Mucosa of descending colon (tissue), 3 donors: Measurements from ENCODE around the gene SNRK. TPM values are rescaled to one million over a fixed set of nuclear protein-coding genes. Genes with fewer than 3 reads are reported as not detected.

ENCODE experiments used
- ATAC-seq: fragments of 200-7000 bp; cut with Tn5 transposase; one replicate; pipeline ENCODE4 v1.9.1; 2020; ENCODE audit warnings: mild to moderate bottlenecking, moderate library complexity
- DNase-seq, 3 donors: peaks; one replicate each; pipeline ENCODE4 v3.0.0-alpha.2; 2020
- H3K36me3 ChIP-seq: fragments of 200-600 bp; one replicate; pipeline ENCODE4 v1.8.0; 2021; ENCODE audit warnings: low read depth, mild to moderate bottlenecking
- H3K4me1 ChIP-seq: fragments of 200-600 bp; one replicate; pipeline ENCODE4 v1.8.0; 2021; ENCODE audit warnings: low read depth, mild to moderate bottlenecking
- H3K4me3 ChIP-seq: fragments of 200-600 bp; one replicate; pipeline ENCODE4 v1.8.0; 2021; ENCODE audit warnings: mild to moderate bottlenecking
- H3K9me3 ChIP-seq: fragments of 200-600 bp; one replicate; pipeline ENCODE4 v1.8.0; 2021; ENCODE audit warnings: mild to moderate bottlenecking
- CTCF ChIP-seq: fragments of 200-600 bp; IDR thresholded peaks from one replicate; pipeline ENCODE4 v1.8.0; 2022; ENCODE audit warnings: antibody characterized with exemption, mild to moderate bottlenecking
- intact Hi-C, 2 donors: fragments of 100-400 bp; cut with DNase I in 1 of 2; cut with micrococcal nuclease in 1 of 2; formaldehyde crosslinking; loops; one replicate each; pipeline versions ENCODE4 v1.11.0 to v1.11.1; 2022; cut with DNase I, micrococcal nuclease
- total RNA-seq, 3 donors: library from RNA; stranded (reverse); fragmentation: NEBNext Ultra II Directional in 2 of 3; extraction: Animal tissue kit (Norgen Biotek cat#: 25700) in 2 of 3; gene quantifications; one replicate each; pipeline versions ENCODE4 v1.2.1 to v1.2.4, GENCODE V29; 2021 to 2023
- donor health status: DM: no; HTN: no; CAD: no; lungs with moderate emphysema.
- donor health status: DM: no; HTN: no; CAD: no.
- donor health status: DM: no; HTN: yes; CAD: no.

The SNRK gene
- total RNA-seq, 3 donors from 2014 or later: 33.2 to 47.6 (median 35.2) TPM

- Histone ChIP-seq H3K4me1 (no peaks in the 10 kb centered on the region), H3K36me3 (no peaks in the 10 kb centered on the region), H3K9me3 (peaks cover 5% of the 10 kb centered on the region), H3K4me3 (no peak overlapping the region)
- DNase-seq: no peak
- no peak for ATAC-seq
- TF ChIP-seq CTCF: no peak
- intact Hi-C loops: no loop called here
Measured at GRCh38 chr3:43244694-43245093, 41.6 kb upstream of the SNRK start.

GRCh38 chr3:43246976-43247375 lies 39.4 kb upstream of the SNRK start:
- Histone ChIP-seq H3K4me1 (no peaks in the 10 kb centered on the region), H3K9me3 (peaks cover 5% of the 10 kb centered on the region), H3K4me3 (no peak overlapping the region), H3K36me3 (no peaks in the 10 kb centered on the region)
- TF ChIP-seq CTCF: no peak
- intact Hi-C loops: no loop called here
- ATAC-seq (peak; percentile 46), DNase-seq (peak in 1 of 3 donors; percentile 7)

GRCh38 chr3:43247561-43248184 lies 38.7 kb upstream of the SNRK start:
- peaks cover under 1% of the 10 kb centered on the region for H3K9me3 ChIP-seq
- ATAC-seq (no peak), DNase-seq (no peak)
- no peak overlapping the region for H3K4me3 ChIP-seq
- TF ChIP-seq CTCF: no peak
- H3K36me3 ChIP-seq: no peaks in the 10 kb centered on the region
- intact Hi-C loops: no loop called here
- no peaks in the 10 kb centered on the region for H3K4me1 ChIP-seq

- no peak for TF ChIP-seq CTCF
- Histone ChIP-seq H3K9me3 (no peaks in the 10 kb centered on the region), H3K36me3 (no peaks in the 10 kb centered on the region), H3K4me1 (no peaks in the 10 kb centered on the region), H3K4me3 (no peak overlapping the region)
- DNase-seq (no peak), ATAC-seq (no peak)
- intact Hi-C loops: no loop called here
Measured at GRCh38 chr3:43248185-43248583, 38.2 kb upstream of the SNRK start.

- no peak for TF ChIP-seq CTCF
- intact Hi-C loops: no loop called here
- DNase-seq: no peak
- no peaks in the 10 kb centered on the region for H3K36me3 ChIP-seq
- H3K9me3 ChIP-seq: no peaks in the 10 kb centered on the region
- ATAC-seq: no peak
- H3K4me3 ChIP-seq: no peak overlapping the region
- H3K4me1 ChIP-seq: no peaks in the 10 kb centered on the region
Measured at GRCh38 chr3:43248973-43249372, 37.4 kb upstream of the SNRK start.

- TF ChIP-seq CTCF: no peak
Measured at GRCh38 chr3:43249405-43249804, 36.9 kb upstream of the SNRK start.

More at GRCh38 chr3:43249405-43249804, 36.9 kb upstream of the SNRK start:
- DNase-seq (no peak), ATAC-seq (no peak)
- no peaks in the 10 kb centered on the region for H3K4me1 ChIP-seq
- H3K9me3 ChIP-seq: no peaks in the 10 kb centered on the region
- H3K4me3 ChIP-seq: no peak overlapping the region
- no peaks in the 10 kb centered on the region for H3K36me3 ChIP-seq
- intact Hi-C loops: no loop called here
